ENCODE results near the gene EHD4.

DNA sequence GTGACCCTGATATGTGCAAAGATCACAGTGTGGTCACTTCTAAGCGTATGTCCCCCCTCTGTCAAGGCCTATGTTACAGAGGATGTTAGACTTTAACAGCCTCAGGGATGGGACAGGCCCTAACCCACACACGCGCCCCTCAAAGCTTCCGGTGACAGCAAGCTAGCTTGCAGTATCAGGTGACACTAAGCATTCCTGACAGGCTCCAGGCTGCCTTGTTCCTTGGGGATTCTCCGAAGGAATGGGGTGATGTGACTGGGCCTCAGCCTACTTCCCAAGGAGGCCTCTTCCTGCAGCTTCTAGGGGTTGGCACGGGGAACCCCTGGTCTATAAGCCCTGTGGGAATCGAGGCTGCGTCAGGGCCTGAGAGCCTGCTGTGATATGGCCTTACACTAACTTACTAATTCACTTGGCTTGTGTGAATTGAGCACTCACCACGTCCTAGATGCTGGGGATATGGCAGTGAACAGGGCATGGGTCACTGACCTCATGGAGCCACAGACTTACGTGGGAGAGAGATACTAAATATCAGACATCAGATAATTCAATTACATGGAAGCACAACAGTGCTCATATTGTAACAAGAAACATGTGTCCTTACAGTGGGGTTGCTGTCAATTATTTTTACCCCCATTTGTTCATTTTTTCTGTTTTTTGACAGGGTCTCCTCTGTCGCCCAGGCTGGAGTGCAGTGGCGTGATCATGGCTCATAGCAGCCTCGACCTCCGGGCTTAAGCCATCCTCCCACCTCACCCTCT is 67.1 kb downstream of the EHD4 start:
- TF ChIP-seq, protein P1, sequence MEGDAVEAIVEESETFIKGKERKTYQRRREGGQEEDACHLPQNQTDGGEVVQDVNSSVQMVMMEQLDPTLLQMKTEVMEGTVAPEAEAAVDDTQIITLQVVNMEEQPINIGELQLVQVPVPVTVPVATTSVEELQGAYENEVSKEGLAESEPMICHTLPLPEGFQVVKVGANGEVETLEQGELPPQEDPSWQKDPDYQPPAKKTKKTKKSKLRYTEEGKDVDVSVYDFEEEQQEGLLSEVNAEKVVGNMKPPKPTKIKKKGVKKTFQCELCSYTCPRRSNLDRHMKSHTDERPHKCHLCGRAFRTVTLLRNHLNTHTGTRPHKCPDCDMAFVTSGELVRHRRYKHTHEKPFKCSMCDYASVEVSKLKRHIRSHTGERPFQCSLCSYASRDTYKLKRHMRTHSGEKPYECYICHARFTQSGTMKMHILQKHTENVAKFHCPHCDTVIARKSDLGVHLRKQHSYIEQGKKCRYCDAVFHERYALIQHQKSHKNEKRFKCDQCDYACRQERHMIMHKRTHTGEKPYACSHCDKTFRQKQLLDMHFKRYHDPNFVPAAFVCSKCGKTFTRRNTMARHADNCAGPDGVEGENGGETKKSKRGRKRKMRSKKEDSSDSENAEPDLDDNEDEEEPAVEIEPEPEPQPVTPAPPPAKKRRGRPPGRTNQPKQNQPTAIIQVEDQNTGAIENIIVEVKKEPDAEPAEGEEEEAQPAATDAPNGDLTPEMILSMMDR (IDR thresholded peaks at IDR 0.05; ENCODE audit: low read length) = no peak
- no peak for TF ChIP-seq EZH2 (optimal IDR thresholded peaks at IDR 0.05; ENCODE audit: low read depth, low read length)

Measured in MM.1S (cell line).